ENCODE data around the gene GORASP1.

Gene GORASP1

DNA sequence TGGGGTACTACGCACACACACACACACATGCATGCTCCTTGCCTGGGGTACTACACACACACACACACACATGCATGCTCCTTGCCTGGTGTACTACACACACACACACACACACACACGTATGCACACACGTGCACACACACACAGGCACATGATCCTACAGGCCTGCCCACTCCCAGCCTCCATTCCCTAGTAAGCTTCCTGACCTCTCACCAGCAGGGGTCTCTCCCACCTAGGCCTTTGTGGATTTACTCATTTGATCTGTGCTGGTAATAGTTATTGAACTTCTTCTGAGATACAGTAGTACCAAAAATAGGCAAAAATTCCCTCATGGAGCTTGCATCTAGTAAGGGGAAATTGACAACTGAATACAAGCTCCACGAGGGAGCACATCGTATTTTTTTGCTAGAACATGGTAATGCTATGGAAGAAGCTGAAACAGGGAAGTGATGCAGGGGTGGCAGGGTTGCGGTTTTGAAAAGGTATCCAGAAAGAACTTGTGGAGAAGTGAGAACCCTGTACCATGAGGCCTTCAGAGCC, 19.2 kb upstream of the GORASP1 start:
- DNase-seq (ENCODE audit: extremely low read depth in 1 of 2, low read depth in 1 of 2) = no peak

DNA sequence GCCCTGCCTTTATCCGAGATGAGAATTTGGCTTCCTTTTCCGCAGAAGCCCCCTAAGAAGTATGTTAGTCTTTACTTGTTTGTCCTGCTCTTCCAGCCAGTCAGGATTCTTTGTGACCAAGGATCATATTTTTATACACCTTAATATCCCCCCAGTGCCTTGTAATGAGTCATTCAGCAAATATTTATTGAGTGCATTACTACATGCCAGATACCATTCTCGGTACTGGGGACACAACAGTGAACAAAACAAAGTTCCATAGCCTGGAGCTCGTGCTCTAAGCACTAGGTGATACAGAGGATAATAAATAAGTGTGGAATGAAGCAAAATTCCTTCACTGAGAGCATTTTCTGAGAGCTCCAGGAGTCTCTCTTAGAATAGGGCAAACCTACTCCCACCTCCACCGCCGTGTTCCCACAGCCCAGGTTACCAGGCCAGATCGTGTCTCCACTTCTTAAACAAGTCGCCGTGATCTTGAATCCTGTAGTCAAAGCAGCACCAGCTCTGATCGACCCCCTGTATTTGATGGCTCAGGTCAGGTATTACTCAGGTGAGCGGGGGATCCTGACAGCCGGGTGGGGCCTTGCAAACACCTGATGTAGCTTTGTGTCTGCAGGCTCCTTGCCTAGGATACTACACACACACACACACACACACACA, 18.5 kb upstream of the GORASP1 start:
- no peak for DNase-seq (ENCODE audit: extremely low read depth in 1 of 2, low read depth in 1 of 2)

DNA sequence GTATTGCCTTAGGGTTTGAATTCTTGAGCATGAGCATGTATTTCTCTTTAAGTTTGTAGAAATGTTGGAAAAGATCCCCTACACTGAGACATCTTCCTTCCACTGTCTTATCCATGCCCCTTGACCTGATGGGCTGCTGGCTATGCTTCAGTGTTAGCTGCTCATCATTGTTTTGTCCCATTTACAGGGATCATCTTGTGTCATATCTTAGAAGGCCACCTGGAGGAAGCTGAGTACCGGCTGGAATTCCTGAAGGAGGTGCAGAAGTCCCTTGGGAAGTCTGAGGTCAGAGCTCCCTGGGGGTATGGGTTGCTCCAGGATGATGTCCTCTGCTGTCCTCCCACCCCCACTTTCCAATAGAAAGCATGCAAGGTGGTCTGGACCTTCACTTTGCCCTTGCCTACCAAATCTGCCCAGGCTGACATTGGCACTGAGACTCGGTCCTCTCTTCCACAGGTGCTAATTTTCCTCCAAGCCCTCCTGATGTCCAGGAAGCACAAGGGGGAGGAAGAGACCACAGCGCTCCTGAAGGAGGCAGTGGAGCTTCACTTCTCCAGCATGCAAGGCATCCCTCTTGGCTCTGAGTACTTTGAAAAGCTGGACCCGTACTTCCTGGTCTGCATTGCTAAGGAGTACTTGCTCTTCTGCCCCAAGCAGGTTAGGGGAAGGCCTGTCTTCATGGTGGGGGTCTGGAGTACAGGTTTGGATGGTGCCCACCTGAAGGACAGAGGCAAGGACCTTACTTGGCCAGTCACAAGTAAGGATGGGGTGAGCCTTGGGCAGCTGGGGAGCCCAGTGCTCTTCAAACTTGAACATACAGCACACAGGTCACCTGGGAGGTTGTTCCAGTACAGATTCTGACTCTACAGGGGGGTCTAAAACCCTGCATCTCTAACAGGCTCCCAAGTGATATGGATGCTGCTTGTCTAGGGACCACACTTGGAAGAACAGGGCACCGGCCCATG, 17.7 kb upstream of the GORASP1 start:
- DNase-seq (ENCODE audit: extremely low read depth in 1 of 2, low read depth in 1 of 2) = no peak

DNA sequence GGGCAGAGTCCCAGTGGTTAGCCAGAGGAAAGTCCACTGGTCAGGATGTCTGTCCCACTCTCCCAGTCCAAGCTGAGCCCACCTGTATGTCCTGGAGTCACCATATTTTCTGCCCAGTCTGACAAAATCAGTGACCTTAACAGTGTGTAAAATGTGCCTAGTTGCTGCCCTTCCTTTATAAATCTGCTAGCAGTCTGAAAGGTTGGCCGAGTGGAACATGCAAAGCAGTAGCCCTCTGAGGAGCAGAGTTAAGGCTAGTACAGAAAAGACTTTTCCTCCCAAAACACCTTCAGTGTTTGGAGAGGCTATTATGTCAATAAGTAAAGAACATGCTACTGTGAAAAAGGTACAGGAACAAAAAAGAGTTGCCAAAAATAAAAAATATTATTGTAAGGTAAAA, 15.4 kb upstream of the GORASP1 start:
- DNase-seq (ENCODE audit: extremely low read depth in 1 of 2, low read depth in 1 of 2) = no peak

DNA sequence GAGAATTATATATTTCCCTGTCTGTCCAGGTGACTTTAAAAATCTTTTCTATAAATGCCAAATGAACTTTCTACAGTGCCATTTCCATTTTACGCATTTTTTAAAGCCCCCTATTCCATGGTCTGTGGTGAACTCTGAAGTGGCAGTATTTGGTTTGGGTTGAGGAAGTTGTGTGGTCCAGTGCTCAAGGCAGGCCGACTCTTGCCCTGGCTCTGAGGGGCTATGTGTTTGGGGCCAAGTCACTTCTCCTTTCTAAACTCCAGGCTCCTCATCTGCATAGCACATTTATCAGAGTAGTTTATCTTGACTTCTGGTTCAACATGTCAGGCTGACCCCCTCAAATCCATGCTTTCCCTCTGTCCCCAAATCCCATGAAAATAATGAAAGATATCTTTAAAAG, 14.2 kb upstream of the GORASP1 start:
- no peak for DNase-seq (ENCODE audit: extremely low read depth in 1 of 2, low read depth in 1 of 2)

DNA sequence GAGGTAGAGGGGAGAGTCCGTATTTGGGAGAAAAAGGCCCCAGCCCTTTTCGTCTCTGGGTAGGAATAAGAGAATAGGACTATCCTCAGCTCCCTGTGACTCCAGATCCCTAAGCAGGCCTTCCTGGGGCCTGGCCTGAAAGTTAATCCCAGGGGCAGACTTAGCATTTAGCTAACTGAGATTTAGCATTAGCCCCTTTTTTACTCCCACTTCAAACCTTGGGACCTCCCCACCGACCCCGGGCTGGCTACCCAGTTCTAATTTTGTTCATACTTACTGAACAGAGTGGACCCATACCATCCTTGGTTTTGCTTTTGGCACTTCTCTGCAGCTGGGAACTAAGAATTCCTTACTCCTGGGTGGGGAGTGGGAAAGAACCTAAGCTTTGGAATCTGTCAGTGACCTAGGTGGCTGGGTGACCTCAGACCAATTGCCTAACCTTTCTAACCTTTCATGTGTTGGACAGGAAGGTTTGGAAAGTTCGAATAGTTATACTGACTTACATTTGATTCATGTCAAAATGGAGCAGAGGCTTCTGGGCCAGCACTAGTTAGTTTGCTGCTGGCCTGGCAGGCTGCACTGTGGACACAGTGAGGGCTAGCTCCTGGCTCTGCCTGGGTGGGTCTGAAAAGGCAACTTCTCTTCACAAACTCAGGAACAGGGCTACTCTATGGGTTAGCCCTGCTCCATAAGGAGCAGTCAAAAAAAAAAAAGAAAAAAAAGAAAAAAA, 11.7 kb upstream of the GORASP1 start:
- DNase-seq (ENCODE audit: extremely low read depth in 1 of 2, low read depth in 1 of 2) = no peak

DNA sequence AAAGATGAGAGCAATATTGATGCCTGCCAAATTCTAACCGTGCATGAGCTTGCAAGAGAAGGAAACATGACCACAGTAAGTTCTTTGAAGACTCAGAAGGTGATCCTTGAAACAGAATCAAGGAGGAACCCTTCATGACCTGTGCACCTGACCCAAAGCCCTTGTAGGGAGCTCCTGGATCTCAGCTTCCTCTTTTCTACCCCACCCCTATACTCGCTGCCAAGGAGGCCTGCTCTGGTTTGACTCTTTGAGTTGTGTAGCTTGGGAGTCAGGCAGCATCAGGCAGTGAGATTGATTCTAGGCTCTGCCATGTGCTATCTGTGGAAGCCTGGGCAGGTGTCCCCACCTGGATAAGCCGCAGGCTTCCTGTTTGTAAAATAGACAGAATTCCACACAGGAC, 10.7 kb upstream of the GORASP1 start:
- no peak for DNase-seq (ENCODE audit: extremely low read depth in 1 of 2, low read depth in 1 of 2)

DNA sequence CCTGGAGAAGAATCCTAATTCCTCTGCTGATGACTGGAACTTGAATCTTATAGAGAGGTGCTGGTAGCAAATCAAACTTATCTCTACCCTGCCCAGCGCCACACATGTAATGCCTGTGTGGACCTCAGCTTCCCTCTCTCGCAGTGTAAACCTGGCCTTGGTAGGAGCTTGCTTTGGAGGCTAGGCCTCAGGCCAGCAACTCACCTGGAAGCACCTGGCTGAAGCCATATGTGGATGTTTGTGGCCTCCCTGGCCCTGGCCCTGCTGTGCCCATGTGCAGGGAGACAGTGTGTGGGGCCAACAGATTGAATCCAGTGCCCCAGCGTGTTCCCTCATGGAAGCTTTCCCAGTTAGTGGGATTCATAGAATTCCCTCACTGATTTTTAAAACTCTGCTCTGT, 8.4 kb upstream of the GORASP1 start:
- no peak for DNase-seq (ENCODE audit: extremely low read depth in 1 of 2, low read depth in 1 of 2)

DNA sequence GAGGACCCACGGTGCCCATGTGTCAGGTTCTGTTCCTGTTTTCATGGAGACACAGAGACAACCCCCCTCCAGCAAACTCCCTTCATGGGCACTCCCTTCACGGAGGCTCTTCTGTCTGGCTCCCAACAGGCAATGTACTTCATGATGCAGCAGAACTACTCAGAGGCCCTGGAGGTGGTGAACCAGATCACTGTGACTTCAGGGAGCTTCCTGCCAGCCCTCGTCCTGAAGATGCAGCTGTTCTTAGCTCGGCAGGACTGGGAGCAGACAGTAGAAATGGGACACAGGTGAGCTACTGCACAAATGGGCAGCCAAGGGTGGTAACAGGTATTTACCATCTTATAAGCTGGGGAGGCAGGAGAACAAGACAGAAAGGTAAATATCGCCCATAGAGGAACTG, 7.0 kb upstream of the GORASP1 start:
- no peak for DNase-seq (ENCODE audit: extremely low read depth in 1 of 2, low read depth in 1 of 2)

DNA sequence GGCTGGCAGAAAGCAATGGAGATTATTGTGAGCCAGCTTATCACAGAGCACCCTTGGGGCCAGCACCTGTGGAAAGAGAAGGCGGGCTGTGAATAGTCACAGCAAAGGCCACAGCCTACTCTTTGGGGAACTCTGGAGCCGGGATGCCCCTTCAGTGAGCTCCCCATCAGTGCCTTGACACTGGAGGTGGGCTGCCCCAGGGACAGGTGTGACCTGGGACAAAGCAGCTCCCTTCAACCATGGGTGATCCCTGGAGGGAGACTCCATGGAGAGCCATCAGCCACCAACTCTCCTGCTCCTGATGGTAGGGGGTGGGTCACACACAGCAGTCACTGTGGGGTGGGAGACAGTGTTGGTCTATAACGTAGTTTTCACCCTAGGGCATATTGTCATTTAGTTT, 5.9 kb upstream of the GORASP1 start:
- no peak for DNase-seq (ENCODE audit: extremely low read depth in 1 of 2, low read depth in 1 of 2)

DNA sequence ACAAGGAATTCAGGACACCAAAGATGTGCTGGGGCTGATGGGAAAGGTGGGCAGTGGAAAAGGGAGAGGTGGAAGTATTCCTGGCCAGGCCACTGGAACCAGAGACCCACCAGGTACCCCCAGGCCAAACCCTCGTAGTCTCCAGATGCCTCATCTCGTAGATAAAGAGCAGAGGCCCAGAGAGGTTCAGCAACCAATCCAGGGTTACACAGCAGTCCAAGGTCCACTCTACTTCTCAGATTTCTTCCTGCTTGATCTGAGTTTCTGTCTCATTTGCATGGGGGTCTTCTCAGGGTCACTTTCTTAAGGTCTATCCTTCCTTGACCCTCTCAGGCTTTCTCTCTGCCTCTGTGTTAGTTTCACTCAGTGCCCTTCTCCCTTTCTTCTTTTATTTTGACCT, 5.1 kb upstream of the GORASP1 start:
- DNase-seq (ENCODE audit: extremely low read depth in 1 of 2, low read depth in 1 of 2) = no peak

DNA sequence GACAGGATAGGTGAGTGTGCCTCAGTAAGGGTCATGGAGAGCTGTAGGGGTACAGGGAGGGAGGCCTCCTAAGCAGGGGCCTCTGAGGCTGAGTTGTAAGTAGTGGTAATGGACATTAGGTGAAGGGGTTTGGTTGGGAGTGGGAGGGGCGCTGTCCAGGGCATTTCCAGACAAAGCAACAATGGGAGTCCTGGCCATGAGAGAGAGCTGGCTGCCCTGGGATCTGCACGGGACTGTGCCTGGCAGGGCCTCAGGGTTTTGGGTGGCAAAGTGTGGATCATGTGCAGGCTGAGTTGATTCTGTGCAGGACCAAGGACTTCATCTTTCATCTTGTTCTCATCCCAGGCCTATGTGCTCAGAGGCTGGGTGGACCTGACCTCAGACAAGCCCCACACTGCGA, 4.7 kb upstream of the GORASP1 start:
- DNase-seq (ENCODE audit: extremely low read depth in 1 of 2, low read depth in 1 of 2) = no peak

DNA sequence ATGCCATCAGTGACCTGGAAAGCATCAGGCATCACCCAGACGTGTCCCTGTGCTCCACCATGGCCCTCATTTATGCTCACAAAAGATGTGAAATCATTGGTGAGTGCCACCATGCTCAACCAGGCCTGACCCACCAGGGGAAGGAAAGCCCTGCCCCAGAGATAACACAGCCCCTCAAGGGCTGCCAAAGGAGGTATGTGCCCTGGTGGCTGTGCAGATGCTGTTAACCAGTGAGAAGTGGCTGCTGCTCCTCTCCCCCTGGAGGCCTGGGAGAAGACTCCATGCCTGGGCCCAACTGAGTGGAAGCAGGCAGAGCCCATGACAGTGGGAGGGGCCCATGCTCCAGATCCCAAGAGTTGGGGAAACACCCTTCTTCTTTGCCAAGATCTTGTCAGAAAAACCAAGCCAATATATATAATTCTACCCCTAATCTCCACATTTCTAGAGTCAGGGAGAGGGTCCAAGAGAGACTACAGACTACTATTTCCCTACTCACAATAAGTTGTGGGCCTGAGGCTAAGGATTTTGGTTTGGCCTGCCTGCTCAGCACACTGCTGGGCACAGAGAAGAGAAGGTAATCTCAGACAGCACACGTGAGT, 2.7 kb upstream of the GORASP1 start:
- DNase-seq (ENCODE audit: extremely low read depth in 1 of 2, low read depth in 1 of 2) = no peak

DNA sequence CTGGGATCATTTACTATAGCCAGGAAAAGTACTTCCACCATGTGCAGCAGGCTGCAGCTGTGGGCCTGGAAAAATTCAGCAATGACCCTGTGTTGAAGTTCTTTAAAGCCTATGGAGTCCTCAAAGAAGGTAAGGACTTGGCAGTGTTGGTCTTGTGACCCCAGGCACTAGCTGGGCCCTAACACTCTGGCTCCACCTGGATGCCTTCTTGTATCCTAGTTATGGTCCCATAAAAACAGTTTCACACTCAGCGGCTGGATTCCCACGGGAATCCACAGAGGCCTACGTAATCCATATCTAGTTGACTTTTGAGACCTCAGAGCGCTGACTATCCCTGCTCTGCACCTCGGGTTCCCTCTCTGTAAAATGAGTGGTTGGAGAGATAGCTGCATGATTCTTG, 1.7 kb upstream of the GORASP1 start:
- DNase-seq (ENCODE audit: extremely low read depth in 1 of 2, low read depth in 1 of 2) = no peak

DNA sequence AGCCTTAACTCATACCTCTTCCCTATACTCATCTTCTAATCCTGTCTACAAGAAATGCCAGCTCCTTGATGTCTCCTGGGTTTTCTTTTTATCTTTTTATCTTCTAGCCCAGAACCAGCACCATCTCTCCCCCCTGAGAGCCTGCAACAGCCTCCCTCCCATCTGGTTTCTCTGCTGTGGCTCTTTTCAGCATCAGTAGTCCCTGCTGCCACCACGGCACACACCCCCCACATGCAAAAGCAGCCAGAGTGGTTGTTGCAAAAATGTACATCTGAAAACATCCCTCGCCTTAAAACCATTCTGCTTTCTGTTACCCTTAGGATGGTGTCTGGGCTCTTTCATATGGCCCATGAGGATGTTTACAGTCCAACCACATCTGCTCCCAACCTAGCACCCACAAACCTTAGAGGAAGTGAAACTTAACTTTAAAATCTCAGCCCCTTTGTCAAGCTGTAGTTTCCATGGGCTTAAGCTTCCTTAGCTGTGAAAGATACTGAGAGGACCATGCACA, 828 bp upstream of the GORASP1 start:
- DNase-seq (ENCODE audit: extremely low read depth in 1 of 2, low read depth in 1 of 2) = no peak

DNA sequence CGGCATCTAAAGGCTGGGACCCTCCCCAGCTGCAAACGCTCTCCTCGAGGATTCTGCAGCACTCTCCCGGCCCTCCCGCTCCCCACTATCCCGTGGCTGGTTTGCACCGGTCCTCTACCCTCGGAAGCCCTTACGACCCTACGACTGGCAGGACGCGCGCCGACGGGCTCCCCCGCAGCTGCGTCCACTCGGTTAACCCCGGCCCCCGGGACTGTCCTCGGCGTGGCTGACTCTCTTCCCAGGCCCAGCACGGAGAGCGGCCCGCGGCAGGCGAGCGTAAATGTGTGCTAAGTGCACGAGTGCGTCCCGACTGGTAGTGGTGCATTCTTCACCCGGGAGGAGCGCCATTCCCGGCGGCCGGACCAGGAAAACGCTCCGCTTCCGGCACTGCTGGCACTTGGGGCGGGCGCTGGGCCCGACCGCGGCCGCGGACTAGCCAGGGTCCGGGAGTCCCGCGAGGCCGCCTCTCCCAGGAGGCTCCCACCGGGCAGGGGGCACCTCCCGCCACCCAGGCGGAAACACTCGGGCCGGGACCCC, 508 bp downstream of the GORASP1 start:
- DNase-seq (ENCODE audit: extremely low read depth in 1 of 2, low read depth in 1 of 2) = no peak

DNA sequence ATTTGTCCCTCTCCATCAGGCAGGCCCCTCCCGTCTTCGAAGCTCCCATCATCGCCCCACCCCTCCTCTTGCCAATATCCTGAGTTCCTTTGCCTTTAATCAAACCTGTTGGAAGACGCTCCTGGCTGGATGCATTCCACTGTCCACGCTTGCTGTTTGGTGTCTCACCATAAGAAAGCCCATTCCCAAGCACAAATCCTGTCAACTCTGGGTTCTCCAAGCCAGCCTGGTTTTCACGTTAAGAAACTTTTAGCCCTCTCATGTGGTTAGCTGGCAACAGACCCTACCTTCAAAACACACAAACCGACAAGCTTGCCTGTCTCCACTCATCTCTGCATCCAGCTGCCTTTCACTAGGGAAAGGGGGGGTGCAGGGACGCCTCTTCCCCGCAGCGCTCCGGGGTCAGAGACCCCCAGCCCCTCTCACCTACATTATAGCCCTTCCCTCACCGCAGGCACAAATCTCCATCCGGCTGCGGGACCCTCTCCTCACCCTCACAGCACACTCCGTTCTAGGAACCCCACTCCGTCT, 1.1 kb downstream of the GORASP1 start:
- no peak for DNase-seq (ENCODE audit: extremely low read depth in 1 of 2, low read depth in 1 of 2)

DNA sequence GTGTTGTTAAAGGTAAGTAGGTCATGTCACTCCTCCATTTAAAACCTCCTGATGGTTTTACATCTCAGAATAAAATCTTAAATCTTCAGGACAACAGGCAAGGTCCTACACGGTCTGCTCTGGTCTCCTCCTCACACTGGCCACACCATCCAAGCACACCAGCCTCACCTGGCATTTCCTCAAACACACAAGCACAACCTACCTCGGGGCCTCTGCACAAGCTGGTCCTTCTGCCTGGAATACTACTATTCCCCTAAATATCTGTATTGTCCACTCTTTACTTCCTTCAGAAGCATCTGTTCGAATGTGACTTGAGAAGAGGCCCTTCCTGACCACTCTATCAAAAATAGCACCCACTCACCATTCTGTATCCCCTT, 1.8 kb downstream of the GORASP1 start:
- no peak for DNase-seq (ENCODE audit: extremely low read depth in 1 of 2, low read depth in 1 of 2)

DNA sequence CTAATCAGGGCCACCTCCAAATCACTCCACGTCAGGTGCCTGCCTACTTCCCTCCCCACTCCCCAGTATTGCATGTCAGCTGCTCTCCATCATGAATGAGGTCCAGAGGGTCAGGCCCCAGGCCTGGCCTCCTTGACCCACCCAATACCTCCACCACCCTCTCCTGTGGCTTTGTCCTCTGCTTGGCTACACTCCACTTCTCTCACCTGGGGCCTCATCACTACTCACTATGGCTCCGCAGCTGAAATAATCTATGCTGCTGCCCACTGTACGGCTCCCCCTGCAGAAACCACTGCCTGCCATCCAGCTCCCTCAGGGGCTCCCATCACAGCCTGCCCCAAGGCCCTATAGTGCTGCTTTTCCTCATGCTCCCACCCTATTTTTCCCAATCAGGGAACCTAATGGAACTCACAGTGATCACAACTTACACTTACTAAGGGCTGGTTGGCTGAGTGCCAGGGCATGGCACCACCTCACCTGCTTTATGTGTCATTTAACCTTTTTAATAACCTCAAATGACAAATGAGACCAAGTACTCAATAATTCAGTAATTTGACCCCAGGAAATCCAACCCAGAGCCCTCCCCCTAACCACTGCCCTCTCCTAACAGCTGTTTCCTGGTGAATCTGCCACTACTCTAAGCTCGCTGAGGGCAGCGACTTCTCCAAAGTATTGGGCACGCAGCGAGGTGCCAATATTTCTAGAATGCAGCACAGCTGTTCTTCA, 2.3 kb downstream of the GORASP1 start:
- no peak for DNase-seq (ENCODE audit: extremely low read depth in 1 of 2, low read depth in 1 of 2)

Data from stimulated activated CD8-positive, alpha-beta memory T cell treated with anti-CD3 and anti-CD28 coated beads, Interleukin-7, amount 100 ng/mL, for 48 hours (primary cell).